GM21423 (cell line): ENCODE measurements around the gene RABL3.
A peak's percentile ranks its signal among the peaks of the same experiment; 100 is the strongest.
"Not testable (repeated sequence)": the region's sequence is repeated elsewhere in the genome, so short reads cannot be mapped to it uniquely, and the experiment has no call there.

Experiments used
- ATAC-seq: cut with Tn5 transposase; IDR thresholded peaks from one replicate; pipeline ENCODE4 v1.9.1; 2021; ENCODE audit warnings: mild to moderate bottlenecking, moderate library complexity; ENCODE audit not compliant: unreplicated experiment

Gene RABL3

DNA sequence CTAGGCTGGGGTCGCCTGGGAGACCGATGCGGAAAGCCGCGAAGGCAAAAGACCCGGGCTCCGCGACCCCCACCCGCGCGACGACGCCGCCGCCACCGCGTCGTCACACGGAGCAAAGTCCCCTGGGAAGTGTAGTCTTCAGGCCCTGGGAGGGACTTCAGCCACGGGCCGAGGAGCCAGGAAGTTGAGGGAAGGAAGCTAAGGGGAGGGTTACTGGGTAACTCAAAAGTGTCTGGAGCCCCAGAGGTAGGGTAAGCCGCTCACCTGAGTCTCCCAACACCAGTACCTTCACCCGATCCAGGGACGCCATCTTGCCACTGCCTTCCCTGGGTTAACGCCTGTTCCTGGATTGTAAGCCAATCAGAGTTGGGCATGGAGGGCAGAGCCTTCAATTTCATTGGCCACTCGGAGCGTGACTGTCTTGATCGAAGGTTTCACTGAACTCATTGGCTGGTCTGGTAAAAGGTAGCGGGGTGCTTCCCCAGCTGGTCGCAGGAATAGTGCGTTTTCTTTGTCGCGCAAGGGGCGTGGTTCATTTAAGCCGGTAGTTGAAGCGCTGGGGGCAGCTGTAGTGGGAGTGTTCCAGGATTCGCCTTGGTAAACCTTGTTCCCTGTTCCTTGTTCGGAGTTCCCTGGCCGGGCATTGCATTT, at the start of gene RABL3, which contains the start of gene GTF2E1:
Gene RABL3, minus strand, starts transcription at position 319 of the 651 bp plus-strand sequence. Its CDS starts 9 bp downstream, at position 310.
Gene GTF2E1, plus strand, starts transcription at position 547 of the 651 bp plus-strand sequence. CDS start 7,809 bp downstream, outside the sequence.
- ATAC-seq, result peak; percentile 99

DNA sequence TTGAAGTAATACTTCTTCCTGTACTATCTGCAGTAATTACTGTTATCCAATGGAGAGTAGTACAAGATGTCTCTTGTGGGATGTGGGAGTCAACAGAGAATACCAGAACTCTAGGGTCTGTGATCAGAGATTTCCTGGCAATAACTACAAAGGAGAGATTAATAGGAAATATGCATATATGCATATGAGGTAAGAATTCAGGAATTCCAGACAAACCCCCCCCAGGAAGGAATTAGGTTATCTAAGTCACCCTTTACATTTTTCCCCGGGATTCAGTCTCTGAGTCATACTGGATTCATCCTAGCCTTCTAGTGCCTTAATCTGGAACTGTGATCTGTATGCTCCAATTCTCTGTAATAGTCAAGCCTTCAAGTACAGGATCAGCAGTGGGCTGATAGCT, 49.6 kb upstream of the RABL3 start:
- no peak for ATAC-seq

- no peak for ATAC-seq
Measured at GRCh38 chr3:120791010-120791409, 48.7 kb upstream of the RABL3 start.

GRCh38 chr3:120785832-120786231, 43.5 kb upstream of the RABL3 start:
- ATAC-seq, result peak; percentile 63

DNA sequence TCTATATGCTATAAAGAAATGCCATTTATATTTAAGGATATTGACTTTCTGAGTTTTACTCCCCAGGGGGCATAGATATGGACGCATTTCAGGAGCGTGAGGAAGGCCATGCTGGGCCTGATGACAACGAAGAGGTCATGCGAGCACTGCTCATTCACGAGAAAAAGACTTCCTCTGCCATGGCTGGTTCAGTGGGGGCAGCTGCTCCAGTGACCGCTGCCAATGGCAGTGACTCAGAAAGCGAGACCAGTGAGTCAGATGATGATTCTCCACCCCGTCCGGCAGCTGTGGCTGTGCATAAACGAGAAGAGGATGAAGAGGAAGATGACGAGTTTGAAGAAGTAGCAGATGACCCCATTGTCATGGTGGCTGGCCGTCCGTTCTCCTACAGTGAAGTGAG, 38.7 kb upstream of the RABL3 start:
- ATAC-seq, result peak; percentile 72

- no peak for ATAC-seq
Measured at GRCh38 chr3:120778776-120779175, 36.5 kb upstream of the RABL3 start.

- no peak for ATAC-seq
Measured at GRCh38 chr3:120775411-120775810, 33.1 kb upstream of the RABL3 start.

GRCh38 chr3:120773932-120774331, 31.6 kb upstream of the RABL3 start:
- ATAC-seq, result peak; percentile 88

DNA sequence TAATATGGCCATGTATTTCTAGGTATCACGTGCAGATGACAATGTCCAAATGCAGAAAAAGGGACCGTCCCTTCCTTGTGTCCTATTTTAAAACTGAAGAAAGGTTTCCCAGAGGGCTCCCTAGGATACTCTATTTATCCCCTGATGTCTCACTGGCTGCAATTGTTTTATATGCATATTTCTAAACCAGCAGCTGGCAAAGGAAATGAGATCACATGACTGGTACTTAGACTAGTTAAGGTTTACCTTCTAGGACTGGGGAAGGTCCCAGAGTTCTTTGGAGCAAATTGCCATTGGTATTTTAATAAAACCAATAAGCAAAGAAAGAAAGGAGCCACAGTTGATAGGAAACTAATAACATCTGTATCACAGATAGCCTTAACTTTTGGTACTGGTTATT, 29.8 kb upstream of the RABL3 start:
- ATAC-seq, result no peak

DNA sequence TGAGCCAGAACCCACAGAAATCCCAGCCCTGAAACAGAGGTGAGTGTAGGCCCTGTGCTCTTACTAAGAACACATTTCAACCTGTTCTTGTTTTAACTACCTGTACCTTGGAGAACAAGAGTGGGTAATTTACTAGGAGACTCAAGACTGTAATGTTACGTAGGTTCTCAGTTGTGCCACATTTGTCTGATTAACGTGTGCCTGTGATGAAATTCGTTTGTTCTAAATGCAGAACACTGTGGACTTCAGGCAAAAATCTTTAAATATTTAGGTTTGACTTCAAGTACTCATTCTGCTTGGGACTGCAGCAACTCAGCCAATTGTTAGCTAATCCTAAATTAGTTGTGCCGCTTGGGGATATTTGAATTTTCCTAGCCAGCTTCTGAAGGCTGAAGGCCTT, 28.6 kb upstream of the RABL3 start:
- no peak for ATAC-seq

GRCh38 chr3:120769436-120769835, 27.1 kb upstream of the RABL3 start:
- no peak for ATAC-seq

GRCh38 chr3:120767106-120767505, 24.8 kb upstream of the RABL3 start:
- ATAC-seq, result no peak

- no peak for ATAC-seq
Measured at GRCh38 chr3:120766576-120766975, 24.3 kb upstream of the RABL3 start.

GRCh38 chr3:120765830-120766493, 23.6 kb upstream of the RABL3 start:
- peak; percentile 62 for ATAC-seq

- no peak for ATAC-seq
Measured at GRCh38 chr3:120764206-120764605, 21.9 kb upstream of the RABL3 start.

DNA sequence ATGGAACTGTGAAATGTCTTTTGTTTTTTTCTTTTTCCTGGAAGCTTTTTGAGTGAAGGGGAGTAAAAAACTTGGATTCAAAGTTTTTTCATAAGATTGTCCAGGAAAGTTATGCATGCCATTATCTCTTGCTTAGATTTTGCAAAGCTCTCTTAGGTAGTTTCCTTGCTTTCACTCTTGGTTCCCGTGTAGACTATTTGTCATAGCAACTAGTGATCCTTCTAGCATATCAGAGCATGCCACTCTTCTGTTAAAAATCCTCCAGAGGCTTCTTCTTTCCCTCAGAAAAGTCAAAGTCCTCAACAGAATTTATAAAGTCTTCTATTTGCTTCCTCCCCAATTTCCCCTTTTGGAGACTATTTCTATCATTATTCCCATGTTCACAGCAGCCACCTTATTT, 21.3 kb upstream of the RABL3 start:
- peak; percentile 80 for ATAC-seq

DNA sequence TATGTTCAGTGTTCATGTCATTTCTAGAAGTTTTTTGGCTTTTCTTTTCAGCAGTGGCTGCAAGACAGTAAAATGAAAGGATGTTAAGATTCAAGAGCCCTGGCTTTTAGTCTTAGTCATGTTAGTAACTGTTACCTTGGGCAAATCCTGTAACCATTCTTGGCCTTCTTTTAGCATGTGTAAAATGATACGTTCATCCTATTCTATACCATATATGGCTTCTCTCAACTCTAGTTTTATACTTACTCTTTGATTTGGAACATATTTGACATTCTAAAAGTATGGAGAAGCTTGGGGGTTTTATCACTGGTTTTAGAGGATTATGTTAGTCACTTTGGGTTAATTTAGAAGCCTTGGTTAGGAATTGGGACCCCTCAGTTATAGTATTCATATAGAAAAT, 20.3 kb upstream of the RABL3 start:
- ATAC-seq, result no peak

DNA sequence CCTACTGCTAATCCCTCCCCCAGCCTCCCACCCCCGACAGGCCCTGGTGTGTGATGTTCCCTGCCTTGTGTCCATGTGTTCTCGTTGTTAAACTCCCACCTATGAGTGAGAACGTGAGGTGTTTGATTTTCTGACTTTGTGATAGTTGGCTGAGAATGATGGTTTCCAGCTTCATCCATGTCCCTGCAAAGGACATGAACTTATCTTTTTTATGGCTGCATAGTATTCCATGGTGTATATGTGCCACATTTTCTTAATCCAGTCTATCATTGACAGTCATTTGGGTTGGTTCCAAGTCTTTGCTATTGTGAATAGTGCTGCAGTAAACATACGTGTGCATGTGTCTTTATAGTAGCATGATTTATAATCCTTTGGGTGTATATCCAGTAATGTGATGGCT, 16.2 kb upstream of the RABL3 start:
- not testable (repeated sequence) for ATAC-seq

DNA sequence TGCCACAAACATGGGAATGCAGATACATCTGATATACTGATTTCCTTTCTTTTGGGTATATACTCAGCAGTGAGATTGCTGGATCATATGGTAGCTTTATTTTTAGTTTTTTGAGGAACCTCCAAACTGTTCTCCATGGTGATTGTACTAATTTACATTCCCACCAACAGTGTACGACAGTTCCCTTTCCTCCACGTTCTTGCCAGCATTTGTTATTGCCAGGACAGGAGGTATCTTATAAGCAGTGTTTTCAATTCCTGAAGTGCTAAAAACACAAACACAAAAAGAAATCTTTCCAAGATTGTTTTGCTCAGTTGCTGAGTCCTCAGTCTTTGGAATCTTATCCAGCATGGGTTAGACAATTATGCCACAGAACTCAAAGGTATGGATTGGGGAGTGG, 13.7 kb upstream of the RABL3 start:
- ATAC-seq, result no peak

DNA sequence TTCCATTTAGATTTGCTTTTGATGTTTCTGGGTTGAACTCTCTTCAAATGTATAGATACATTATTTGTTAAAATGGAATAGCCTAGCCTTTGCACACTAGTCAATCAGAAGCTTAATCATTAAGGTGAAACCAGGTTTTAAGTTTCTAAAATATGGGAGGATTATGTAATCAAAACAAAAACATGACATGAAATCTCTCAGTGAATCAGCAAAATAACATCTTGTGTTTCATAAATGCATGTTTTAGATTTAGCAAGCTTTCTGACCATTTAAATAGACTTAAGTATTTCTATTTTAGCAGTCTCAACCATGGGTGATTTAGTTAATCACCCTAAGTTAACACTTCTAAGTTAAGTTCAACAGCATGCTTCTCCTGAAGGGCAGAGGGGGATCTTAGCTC, 11.5 kb upstream of the RABL3 start:
- ATAC-seq, result no peak

DNA sequence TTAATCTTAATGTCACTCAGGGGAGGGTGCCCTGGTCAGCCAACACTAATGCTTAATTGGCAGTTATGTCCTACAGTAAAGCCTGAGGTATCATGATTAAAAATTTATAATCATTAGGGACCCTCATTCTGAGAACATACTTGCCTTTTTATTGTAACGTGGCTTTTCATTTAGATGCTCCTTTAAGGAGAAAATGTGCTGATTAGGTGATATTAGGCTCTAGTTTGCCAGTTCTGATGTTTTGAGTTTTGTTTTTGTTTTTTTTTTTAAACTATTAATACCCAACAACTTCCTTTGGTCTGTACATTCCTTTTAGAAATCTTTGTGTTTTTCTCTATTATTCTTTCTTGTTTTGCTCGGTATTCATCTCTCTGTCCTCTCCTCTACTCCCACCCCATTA, 10.5 kb upstream of the RABL3 start:
- no peak for ATAC-seq

- ATAC-seq, result no peak
Measured at GRCh38 chr3:120752230-120752629, 9.9 kb upstream of the RABL3 start.

GRCh38 chr3:120749843-120750242, 7.5 kb upstream of the RABL3 start:
- ATAC-seq, result no peak
